GM18520 (cell line): Measurements from ENCODE around the gene LMNTD2.

Experiments
- ATAC-seq: cut with Tn5 transposase; IDR thresholded peaks from one replicate; pipeline ENCODE4 v1.9.1; 2021; ENCODE audit not compliant: unreplicated experiment

The LMNTD2 gene, protein sequence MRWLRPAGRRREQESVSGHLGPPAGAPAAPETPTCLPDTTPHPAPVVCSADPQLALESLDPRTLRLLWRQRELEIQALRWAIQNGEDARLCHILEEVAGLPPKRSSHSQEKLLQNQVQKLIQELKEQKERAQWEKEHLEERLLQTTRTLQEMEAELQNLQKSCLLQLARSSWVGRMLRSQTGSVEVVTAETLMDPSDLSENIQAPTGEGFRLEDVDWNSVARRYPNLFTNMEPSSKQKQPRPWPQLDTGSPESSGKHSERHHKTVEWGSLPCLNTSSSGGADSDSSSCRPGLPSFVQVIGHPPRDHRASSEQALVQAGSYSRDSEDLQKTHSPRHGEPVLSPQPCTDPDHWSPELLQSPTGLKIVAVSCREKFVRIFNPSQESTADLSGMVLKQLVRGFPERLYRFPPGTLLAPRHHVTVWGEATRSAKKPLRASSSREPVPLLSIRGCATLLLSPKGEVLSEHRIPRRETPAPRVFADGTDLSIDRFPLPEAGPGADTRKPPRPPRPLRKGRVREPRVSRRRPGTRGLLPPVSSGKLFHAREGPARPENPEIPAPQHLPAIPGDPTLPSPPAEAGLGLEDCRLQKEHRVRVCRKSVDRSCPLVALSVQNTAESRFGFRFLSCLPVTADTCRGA

DNA sequence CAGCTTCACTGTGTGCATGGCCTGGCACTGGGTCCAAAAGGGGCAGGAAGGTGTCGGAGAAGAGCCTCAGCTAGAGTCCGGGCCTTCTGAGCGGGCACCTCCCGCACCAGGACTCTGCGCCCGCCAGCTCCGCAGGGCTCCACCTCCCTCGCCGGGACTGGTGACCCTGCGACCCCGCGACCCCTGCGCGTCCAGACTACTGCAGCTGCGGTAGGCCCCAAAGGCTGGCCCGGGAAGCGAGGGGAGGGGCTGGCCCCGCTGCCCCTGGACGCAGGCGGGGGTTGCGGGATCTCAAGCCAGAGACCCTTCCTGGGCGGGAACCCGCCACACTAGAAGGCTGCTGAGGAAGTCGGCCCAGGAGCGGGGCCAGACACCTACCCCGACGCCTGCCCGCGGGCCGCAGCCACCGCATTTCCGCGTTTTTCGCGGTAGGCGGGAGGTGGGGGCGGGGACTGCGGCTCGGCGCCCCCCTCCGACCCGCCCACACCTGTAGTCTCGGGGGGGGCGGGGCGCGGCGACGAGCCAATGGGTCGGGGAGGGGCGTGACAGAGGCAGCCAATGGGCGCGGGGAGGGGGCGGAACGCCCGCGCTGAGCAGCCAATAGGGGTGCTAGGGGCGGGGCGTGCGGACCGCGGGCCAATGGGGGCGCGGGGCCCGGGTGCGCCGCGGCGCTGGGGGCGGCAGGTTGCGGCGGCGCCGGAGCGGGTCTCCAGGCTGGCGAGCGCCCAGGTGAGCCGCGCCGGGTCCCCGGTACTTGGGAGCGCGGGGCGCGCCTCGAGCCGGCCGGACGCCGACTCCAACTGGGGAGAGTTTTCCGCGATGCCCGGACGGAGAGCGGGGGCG, at the start of gene LMNTD2, which contains the start of gene RASSF7:
TSS of gene LMNTD2 (minus strand) at position 434 of the 843 bp plus-strand sequence. CDS start at position 412, 22 bp downstream.
TSS of gene RASSF7 (plus strand) at position 666 of the 843 bp plus-strand sequence. CDS start 799 bp downstream, outside the sequence.
- peak; percentile 55 for ATAC-seq

DNA sequence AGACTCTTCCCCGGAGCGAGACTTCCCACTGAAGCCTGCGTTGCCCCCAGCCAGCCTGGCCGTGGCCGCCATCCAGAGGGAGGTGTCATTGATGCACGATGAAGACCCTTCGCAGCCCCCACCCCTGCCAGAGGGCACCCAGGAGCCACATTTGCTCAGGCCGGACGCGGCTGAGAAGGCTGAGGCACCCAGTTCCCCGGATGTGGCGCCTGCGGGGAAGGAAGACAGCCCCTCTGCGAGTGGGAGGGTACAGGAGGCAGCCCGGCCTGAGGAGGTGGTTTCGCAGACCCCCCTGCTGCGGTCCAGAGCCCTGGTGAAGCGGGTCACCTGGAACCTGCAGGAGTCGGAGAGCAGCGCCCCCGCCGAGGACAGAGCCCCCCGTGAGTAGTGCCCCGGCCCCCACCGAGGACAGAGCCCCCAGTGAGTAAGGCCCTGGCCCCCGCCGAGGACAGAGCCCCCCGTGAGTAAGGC, 48.8 kb upstream of the LMNTD2 start:
- ATAC-seq: no peak

DNA sequence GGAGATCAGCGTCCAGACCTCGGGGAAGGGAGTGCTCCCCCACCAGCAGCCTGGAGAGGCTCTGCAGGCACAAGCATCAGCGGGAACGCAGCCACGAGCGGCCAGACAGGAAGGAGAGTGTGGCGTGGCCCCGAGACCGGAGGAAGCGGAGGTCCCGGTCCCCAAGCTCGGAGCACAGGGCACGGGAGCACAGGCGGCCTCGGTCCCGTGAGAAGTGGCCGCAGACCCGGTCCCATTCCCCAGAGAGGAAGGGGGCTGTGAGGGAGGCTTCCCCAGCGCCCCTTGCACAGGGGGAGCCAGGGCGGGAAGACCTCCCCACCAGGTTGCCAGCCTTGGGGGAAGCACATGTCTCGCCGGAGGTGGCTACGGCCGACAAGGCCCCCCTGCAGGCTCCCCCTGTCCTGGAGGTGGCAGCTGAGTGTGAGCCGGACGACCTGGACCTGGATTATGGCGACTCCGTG, 48.3 kb upstream of the LMNTD2 start:
- no peak for ATAC-seq

DNA sequence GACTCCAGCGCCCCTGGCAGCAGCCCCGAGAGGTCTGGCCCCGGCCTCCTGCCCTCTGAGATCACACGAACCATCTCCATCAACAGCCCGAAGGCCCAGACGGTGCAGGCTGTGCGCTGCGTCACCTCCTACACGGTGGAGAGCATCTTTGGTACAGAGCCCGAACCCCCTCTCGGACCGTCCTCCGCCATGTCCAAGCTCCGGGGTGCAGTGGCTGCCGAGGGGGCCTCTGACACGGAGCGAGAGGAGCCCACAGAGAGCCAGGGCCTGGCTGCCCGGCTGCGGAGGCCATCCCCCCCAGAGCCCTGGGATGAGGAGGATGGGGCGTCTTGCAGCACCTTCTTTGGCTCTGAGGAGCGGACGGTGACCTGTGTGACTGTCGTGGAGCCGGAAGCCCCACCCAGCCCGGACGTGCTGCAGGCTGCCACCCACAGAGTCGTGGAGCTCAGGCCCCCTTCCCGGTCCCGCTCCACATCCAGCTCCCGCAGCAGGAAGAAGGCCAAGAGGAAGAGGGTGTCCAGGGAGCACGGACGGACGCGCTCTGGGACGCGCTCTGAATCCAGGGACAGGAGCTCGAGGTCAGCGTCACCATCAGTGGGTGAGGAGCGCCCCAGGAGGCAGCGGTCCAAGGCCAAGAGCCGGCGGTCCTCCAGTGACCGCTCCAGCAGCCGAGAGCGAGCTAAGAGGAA, 47.6 kb upstream of the LMNTD2 start:
- ATAC-seq: no peak

DNA sequence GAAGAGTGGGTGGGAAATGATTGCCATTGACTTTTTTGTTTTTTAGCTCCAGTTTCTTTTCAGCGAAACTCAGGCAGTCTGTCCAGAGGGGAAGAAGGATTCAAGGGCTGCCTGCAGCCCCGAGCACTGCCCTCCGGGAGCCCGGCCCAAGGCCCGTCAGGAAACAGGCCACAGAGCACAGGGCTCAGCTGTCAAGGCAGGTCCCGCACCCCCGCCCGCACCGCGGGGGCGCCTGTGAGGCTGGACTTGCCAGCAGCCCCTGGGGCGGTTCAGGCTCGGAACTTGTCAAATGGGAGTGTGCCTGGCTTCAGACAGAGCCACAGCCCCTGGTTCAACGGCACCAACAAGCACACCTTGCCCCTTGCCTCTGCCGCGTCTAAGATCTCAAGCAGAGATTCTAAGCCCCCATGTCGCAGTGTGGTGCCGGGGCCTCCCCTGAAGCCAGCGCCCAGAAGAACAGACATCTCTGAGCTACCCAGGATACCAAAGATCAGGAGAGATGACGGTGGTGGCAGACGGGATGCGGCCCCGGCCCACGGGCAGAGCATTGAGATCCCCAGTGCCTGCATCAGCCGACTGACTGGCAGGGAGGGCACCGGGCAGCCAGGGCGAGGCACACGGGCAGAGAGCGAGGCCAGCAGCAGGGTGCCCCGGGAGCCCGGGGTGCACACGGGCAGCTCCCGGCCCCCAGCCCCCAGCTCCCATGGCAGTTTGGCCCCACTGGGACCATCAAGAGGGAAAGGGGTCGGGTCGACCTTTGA, 46.7 kb upstream of the LMNTD2 start:
- no peak for ATAC-seq

DNA sequence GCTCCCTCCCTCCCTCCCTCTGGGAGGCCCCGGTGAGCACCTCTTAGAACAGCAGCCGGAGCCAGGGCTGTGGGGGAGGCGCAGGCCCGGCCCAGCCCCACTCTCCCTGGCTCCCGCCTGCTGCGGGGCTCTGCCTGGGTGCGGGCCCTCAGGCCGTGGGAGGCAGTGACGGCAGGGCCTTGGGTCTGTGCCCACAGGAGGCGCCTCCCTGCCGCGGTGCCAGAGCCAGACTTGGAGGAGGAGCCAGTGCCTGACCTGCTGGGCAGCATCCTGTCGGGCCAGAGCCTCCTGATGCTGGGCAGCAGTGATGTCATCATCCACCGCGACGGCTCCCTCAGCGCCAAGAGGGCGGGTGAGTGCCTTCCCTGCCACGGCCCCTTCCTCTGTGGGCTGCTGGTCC, 45.7 kb upstream of the LMNTD2 start:
- ATAC-seq: no peak

DNA sequence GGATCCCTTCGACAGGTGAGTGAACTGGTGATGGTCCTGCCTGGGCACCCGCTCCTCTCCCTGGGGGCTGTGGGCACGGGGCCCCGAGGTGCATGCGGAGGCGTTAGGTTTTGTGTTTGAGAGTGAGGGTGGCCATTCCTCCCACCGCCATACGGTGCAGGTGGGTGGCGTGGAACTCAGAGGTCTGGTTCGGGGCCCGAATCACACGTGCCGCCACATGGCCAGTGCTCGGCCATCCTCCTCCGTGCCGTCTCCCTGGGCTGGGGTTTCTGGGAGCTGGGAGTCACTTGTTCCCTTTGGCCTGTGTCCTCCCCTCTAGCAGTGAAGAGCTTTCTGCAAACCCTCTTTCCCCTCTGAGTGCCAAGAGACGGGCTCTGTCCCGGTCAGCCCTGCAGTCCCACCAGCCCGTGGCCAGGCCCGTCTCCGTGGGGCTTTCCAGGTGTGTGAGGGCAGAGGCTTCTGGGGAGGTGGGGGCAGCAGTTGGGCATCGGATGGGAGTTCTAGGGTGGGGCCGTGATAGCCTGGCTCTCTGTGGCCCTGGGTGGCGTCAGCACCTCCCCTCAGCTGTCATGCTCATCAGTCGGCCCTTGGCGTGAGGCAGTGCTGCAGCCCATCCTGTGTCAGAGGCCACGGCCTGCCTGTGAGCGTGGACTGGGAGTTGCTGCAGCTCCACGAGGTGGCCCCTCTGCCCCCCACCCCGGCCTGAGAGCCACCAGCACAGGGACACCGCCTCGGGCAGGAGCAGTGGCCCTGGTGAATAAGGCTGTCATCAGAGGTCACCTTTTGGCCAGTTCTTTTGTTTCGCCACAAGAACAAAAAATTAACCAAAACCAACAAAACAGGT, 45.0 kb upstream of the LMNTD2 start:
- ATAC-seq: no peak

DNA sequence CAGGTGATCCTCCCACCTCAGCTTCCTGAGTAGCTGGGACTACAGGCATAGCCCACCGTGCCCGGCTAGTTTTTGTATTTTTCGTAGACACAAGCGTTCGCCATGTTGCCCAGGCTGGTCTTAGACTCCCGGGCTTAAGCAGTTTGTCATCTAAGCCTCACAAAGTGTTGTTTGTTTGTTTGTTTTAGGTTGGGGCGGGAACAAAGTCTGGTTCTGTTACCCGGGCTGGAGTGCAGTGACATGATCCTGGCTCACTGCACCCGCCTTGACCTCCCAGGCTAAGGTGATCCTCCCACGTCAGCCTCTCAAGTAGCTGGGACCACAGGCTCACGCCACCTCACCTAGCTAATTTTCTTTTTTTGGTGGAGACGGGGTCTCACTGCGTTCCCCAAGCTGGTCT, 42.6 kb upstream of the LMNTD2 start:
- ATAC-seq: no peak

DNA sequence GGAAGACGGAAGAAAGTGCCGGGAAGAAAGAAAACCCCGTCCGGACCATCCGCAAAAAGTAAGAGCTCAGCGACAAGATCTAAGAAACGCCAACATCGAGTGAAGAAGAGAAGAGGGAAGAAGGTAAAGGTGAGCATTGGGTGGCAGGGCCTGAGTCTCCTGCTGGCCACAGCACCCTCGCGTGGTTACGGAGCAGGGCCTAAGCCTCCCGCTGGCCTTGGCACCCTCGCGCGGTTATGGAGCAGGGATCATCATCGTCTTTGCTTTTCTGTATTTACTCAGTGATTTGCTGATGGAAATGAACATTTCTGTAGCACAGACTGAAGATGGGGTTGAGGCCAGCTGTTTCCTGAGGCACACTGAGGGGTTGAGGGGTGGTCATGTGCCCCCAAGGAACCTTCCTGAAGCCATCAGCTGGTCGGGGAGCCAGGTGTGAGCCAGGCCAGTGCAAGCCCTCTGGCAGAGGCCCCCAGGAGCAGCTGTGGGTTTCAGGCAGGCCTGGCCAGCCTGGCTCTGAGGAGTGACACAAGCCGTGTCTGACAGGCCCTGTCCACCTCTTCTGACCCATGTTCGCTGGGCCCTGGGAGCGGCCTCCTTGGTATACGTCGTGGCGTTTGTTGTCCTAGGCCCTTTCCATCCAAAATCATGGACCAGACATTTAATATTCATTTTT, 41.2 kb upstream of the LMNTD2 start:
- ATAC-seq: no peak

DNA sequence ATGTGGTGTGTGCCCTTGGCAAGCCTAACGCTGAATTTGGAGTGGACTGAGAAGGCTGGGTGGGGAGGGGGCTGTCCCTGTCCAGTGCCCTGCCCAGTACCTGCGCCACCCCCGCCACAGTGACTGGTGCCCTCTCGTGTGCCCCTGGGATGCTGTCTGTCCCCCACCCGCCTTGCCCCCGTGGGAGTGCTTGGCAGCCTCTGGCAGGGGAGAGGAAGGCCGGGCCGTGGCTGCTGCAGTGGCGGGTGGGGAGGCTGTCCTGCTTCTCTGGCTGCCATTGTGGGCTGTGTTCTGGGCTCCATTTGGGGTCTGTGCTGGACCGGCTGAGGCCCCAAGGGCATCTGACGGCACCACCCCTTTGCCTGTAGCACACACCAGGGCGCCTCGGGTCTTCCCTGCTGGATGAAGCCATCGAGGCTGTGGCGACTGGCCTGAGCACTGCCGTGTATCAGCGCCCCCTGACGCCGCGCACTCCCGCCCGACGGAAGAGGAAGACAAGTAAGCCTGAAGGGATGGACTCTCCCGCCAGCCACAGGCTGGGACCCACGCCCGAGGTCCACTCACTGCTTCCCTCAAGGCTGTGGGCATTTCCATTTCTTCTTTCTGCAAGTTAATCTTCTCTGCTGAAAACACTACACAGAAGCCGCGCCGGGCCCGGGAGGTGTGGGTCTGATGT, 37.6 kb upstream of the LMNTD2 start:
- ATAC-seq: no peak

DNA sequence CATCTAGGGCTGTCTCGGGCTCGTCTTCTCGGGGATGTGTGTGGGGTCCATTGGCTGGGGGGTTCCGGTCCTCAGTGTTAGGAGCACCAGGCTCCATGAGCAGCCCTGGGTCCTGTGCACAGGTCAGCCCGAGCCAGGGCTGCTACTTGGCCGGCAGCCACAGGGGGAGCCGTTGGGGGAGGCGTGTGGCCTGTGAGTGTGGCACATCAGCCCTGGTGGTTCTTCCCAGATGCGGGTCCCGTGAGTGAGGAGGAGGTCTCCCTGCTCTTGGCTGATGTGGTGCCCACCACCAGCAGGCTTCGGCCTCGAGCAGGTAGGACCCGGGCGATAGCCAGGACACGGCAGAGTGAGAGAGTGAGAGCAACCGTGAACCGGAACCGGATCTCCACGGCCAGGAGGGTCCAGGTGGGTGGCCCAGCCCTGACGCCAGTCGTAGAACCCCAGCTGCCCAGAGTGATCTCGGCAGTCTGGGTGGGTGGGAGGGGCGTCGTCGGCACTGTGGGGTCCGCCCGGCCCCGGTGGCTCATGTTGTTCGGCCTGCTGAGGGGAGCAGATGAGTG, 36.7 kb upstream of the LMNTD2 start:
- no peak for ATAC-seq

DNA sequence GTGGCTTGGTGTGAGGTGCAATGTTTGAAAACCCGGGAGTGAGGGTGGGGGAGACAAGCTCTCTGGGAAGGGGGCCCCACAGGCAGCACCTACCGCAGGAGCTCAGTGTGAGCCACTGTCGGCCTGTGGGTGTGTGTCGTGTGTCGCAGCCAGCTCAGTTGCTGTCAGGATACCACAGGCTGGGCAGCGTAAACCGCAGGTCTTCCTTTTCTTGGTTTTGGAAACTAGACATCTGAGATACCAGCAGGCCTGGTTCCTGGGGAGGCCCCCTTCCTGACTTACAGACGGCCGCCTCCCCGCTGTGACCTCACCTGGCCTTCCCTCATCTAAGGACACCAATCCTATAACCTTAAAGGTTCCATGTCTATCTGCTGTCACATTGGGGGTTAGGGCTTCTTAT, 35.8 kb upstream of the LMNTD2 start:
- ATAC-seq: no peak

DNA sequence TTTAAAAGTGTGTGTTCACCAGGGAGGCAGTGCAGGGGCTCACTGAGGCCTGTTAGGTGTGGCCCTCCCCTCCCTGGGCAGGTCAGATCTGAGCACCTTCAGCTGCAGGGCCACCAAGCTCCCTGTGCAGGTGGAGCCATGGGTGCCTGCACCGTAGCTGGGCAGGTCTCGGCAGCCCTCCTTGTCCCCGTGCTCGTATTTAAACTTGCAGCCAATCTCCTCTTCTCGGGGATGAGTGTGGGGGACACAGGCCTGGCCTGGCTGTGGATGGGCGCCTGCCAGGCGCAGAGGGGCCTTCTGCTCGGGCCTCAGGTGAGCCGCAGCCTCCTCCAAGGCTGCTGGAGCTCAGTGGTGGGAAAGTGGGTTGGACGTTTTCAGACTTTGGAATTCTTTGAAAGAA, 34.9 kb upstream of the LMNTD2 start:
- ATAC-seq: no peak

DNA sequence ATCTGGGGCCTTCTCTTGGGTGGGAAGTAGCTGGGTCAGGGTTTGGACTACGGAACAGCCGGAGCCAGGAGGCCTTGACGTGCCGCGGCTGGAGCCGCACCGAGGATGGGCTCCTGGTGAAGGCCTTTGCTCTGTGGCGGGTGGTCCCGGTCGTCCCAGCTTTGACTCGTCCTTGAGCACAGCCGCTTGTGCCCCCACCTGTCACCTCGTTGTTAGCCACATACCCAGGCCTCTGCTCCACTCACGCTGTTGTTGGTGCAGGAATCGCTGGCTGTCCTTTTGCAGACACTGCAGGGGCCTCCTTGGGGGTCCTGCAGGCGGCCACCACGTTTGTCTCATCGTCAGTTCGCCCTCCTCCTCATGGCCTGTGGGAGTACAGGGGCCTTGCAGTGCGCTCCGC, 32.8 kb upstream of the LMNTD2 start:
- no peak for ATAC-seq

DNA sequence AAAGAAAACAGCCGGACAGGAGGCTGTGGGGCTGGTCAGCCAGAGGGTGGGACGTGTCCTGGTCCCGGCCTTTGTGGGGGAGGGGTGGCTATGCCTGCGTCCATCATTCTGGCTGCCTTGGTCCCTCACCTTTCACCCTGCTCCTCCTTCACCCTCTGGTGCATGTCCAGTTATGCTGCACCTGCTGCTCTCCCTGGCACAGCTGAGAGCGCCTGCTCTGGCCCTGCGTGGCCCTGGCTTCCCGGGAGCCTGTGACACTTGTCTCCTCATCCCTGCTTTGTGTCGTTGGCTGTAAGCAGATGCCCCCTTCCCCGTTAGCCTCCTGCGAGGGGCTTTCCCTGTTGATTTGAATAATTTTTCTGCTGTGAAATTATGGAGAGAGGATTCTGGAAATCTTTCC, 32.4 kb upstream of the LMNTD2 start:
- no peak for ATAC-seq

DNA sequence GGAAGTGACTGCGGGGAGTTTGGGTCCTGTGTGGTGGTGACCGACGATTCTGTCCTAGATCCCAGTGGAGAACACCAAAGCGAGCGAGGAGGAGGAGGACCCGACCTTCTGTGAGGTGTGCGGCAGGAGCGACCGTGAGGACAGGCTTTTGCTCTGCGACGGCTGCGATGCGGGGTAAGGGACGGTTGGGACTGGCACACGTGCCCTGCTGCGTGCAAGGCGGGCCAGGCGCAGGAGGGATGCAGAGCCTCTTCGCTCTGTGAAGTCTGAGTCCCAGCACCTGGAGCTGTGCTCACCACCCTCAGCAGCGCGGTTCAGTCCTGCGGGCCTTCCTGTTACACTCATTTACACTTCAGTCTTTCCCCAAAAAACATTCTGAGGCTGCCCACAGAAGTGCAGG, 32.0 kb upstream of the LMNTD2 start:
- ATAC-seq: no peak

DNA sequence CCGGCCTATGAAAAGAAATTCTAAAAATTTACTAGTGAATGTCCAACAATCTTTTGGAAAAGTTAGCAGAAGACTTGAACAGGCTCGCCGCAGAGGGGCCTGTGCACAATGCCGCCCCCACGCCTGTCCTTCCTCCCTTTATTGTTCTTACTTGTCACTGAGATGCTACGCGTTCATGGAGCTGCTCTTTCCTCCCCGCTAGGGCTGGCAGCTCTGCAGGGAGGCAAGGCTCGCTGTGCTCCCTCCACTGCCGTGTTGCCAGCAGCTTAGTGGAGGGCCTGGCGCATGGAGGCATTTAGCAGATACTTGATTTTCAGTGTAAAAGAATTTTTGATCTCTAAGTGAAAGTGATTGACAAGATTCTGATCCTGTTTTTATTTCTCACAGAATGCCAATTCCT, 30.5 kb upstream of the LMNTD2 start:
- ATAC-seq: no peak

DNA sequence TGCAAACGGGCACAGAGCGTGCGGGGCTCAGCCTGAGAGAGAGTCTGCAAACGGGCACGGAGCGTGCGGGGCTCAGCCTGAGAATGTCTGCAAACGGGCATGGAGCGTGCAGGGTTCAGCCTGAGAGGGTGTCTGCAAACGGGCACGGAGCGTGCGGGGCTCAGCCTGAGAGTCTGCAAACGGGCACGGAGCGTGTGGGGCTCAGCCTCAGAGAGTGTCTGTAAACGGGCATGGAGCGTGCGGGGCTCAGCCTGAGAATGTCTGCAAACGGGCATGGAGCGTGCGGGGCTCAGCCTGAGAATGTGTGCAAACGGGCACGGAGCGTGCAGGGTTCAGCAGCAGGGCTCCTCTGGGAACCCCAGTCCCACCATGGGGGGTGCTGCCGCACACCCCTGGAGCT, 29.3 kb upstream of the LMNTD2 start:
- no peak for ATAC-seq
